Activated naive CD4-positive, alpha-beta T cell treated with Interleukin-2 at 50 U/mL for 16 hours (primary cell): Measurements from ENCODE around the gene TOR4A.
"Not testable (repeated sequence)": the region's sequence is repeated elsewhere in the genome, so short reads cannot be mapped to it uniquely, and the experiment has no call there.

Experiments
- DNase-seq: peaks from one replicate; pipeline ENCODE4 v3.0.0-alpha.2; 2020

TOR4A gene

DNA sequence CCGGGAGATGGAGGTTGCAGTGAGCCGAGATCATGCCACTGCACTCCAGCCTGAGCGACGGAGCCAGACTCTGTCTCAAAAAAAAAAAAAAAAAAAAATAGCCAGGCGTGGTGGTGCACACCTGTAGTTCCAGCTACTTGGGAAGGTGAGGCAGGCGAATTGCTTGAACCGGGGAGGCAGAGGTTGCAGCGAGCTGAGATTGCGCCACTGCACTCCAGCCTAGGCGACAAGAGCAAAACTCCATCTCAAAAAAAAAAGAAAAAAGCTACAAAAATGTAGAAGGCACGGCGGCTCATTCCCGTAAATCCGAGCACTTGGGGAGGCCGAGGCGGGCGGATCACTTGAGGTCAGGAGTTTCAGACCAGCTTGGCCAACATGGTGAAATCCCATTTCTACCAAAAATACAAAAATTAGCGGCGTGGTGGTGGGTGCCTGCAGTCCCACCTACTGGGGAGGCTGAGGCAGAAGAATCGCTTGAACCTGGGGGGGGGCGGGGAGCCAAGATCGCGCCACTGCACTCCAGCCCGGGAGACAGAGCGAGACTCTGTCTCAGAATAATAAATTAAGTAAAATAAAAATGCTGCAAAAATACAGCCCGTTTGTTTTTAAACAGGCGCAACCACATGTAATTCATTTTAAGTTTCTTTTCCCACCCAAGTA, 37.9 kb upstream of the TOR4A start:
- DNase-seq, result not testable (repeated sequence)

DNA sequence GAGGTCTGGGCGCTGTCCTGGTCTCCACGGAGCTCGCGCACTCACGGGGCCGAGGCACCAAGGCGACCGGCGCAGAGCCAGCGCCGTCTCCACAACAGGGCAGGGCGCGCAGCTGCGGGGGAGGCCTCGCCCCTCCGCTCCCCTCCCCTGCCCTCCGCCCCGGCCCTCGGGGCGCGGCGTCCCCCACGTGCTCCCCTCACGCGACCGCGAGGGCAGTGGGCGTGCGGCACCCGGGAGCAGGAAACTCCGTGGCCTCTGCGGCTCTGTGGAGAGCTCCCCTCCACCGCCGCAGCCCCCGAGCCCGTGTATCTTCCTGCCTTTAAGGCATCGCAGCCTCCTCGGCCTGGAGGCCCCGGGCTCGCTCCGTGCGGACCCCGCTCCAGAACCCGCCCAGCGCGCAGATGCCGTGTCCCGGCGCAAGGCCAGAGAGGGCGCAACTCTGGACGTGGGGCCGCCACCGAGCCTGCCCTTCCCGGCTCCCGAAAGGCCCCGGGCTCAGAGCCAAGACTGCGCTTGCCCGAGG, 37.1 kb upstream of the TOR4A start:
- DNase-seq, result peak; percentile 75

DNA sequence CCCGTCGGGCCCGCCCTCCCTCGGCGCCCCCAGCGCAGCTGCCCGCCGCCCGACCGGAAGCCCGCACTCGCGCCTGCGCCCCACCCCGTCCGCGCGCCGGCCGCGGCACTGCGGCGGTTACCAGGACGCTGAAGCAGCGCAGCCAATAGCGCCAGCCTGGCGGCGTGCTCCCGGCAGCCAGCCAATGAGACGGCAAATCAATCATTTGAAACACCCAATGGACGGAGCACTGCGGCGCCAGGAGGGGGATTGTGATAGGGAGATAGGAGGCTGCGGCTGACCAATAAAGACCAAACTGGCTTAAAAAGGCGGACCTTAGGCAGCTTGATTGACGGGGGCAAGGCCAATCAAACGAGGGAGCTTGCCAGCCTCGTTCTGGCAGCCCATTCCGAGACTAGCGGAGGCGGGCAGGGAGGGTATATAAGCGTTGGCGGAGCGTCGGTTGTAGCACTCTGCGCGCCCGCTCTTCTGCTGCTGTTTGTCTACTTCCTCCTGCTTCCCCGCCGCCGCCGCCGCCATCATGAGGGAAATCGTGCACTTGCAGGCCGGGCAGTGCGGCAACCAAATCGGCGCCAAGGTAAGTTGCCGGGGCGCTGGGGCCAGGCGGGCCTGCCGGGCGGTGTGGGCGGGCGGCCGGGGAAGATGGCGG, 36.6 kb upstream of the TOR4A start, which contains the start of gene TUBB4B:
TSS of gene TUBB4B (plus strand) at position 447 of the 649 bp plus-strand sequence. CDS start at position 521, 74 bp downstream.
- peak; percentile 97 for DNase-seq

DNA sequence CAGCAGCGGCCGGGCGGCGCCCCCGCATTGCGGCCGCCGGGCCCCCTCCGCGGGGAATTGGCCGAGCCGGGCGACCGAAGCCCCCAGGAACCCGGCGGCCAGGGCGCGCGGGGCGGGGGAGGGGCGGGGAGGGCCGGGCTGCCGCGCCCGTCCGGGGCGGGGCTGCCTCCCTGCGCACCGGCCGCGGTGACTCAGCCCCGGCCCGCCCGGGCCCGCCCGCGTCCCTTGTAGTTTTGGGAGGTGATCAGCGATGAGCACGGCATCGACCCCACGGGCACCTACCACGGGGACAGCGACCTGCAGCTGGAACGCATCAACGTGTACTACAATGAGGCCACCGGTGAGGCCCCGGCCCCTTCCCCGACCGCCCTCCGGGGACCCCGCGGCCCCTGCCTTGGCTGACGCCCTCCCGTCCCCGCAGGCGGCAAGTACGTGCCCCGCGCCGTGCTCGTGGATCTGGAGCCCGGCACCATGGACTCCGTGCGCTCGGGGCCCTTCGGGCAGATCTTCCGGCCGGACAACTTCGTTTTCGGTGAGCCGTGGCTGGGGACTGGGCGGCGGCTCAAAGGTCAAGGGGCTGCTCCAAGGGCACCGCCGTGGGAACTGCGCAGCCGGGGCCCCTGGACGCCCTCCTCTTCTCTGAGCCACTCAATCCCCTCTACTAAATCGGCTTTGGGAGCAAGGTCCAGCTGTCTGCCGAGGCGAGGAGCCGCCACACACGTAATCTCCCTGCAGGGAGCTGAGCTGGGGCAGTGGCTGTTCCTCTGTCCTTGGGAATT, 35.8 kb upstream of the TOR4A start:
- peak; percentile 75 for DNase-seq

DNA sequence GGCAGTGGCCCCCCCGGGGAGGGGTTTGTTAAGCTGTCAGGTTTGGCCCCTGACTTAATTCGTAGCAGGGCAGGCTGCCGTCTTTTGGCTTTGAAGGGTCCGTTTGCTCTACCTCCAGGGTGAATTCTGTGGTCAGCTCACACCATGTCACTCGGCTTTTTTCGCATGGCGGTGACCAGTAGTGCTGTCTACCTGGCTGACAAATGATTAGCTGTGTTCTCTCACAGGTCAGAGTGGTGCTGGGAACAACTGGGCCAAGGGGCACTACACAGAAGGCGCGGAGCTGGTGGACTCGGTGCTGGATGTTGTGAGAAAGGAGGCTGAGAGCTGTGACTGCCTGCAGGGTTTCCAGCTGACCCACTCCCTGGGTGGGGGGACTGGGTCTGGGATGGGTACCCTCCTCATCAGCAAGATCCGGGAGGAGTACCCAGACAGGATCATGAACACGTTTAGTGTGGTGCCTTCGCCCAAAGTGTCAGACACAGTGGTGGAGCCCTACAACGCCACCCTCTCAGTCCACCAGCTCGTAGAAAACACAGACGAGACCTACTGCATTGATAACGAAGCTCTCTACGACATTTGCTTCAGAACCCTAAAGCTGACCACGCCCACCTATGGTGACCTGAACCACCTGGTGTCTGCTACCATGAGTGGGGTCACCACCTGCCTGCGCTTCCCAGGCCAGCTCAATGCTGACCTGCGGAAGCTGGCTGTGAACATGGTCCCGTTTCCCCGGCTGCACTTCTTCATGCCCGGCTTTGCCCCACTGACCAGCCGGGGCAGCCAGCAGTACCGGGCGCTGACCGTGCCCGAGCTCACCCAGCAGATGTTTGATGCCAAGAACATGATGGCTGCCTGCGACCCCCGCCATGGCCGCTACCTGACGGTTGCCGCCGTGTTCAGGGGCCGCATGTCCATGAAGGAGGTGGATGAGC, 35.0 kb upstream of the TOR4A start:
- no peak for DNase-seq

DNA sequence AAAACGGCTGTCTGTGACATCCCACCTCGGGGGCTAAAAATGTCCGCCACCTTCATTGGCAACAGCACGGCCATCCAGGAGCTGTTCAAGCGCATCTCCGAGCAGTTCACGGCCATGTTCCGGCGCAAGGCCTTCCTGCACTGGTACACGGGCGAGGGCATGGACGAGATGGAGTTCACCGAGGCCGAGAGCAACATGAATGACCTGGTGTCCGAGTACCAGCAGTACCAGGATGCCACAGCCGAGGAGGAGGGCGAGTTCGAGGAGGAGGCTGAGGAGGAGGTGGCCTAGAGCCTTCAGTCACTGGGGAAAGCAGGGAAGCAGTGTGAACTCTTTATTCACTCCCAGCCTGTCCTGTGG, 34.3 kb upstream of the TOR4A start:
- DNase-seq, result not testable (repeated sequence)

DNA sequence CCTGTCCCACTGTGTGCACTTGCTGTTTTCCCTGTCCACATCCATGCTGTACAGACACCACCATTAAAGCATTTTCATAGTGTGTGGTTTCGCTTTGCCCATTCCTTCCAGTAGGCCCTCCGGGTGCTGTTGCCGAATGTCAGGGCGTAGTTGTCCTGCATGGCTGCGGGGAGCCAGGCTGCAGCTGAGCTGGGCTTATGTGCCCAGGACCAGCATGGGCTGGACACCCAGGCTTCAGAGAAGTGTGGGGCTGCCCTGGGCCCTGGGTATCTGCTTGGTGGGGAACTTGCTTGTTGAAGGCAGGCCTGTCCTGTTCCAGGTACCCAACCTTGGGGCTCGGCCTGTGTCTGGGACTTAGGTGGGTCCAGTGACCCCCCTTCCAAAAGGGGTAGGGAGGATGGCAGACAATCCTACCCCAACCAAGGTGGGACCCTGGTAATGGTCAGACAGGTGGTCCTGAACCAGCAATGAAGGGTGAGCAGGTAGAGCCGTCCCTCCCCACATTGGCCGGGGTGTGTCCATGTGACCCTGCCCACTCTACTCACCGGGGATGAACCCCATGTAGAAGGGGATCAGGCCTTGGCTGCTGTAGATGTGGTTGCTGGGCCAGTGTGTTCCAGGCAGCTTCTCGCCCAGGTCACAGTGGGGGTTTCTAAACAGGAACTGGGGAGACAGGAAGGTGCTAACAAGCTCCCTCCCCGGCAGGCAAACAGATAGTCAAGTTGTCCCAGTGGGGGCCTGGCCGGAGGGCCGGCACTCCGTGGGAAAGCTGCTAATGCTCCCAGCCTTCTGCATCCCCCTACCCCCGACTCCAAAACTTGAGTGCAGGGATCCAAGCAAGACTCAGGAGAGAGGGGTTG, 33.7 kb upstream of the TOR4A start:
- DNase-seq, result no peak

DNA sequence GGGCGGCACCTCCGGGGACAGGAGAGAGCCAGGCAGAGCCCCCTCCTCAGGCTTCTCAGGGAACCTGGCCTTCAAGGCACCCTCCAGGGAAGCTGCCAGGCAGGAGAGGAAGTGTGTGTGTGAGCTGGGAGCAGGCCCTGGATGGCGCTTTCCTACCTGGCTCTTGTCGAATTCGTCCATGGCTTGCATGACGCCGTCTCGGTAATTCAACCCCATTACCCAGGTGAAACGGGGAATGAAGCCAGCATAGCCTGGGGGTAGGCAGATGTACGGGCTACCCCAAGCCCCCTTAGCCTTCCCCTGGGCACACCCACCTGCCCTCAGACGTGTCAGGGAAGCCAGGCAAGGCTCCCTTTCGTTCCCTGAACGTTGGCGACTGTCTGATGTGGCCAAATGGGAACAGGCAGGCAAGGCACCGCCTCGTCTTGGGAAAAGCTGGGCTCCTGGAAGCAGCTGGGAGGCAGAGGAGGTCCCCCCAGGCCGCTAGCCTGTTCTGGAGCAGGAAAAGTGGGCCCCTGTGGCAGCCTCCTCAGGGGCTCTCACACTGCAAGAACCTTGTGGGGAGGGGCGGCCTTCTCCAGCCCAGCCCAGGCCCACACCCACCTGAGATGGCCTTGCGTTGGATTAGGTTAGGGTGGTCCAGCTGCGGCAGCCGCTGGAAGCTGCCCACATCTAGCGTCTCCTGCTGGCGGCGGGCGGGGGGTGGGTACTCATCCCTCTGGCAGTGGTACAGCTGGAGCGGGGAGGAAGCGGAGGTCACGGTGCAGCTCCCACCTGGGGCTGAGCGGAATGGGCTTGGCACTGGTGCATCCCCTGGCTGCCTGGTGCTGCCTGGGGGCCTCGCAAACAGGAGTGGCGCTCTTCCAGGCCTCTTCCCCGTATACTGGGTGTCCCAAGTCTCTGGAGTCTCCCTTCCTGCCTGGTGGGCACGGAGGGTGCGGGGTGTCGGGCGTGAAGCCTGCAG, 32.8 kb upstream of the TOR4A start:
- DNase-seq, result no peak

DNA sequence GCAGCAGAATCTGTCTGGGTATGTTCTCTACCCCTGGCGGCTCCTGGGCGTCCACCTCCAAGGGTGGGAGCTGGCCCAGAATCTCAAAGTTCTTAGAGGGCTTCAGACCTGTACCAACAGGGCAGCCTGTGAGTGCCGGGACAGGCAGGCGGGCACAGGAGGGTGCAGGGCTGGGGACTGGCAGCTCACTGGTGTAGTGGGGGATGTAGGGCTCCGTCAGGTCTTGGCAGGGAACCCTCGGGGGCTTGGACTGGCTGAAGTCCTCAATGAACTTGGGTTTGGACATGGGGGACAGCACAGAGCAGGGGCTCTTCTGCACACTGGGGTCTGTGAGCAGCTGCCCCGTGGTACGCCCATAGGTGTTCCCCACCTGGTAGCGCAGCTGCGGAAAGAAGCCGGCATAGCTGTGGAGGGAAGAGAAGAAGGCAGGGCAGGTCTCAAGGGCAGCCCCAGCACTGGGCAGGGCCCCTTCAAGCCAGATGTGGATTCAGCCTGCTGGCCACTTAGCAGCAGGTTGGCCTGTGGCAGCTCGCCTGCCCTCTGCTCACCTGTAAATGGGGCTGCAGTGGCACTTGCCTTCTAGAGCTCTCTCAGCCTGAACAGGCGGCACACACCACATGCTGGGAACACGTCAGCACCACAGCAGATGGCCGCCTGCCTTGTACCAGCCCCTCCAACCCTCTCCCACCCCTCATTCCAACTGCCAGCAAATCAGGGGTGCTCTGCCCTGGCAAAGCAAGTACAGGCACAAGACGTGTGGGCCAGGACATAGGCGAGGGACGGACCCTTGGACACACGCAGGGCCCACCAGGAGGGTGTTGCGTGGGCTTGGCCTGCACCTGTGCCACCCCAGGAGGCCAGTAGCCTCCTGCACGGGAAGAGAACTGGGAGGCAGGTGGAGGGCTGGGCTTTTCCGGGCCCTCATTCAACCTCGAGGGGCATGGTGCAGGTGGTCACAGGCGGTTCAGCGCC, 31.8 kb upstream of the TOR4A start:
- no peak for DNase-seq

DNA sequence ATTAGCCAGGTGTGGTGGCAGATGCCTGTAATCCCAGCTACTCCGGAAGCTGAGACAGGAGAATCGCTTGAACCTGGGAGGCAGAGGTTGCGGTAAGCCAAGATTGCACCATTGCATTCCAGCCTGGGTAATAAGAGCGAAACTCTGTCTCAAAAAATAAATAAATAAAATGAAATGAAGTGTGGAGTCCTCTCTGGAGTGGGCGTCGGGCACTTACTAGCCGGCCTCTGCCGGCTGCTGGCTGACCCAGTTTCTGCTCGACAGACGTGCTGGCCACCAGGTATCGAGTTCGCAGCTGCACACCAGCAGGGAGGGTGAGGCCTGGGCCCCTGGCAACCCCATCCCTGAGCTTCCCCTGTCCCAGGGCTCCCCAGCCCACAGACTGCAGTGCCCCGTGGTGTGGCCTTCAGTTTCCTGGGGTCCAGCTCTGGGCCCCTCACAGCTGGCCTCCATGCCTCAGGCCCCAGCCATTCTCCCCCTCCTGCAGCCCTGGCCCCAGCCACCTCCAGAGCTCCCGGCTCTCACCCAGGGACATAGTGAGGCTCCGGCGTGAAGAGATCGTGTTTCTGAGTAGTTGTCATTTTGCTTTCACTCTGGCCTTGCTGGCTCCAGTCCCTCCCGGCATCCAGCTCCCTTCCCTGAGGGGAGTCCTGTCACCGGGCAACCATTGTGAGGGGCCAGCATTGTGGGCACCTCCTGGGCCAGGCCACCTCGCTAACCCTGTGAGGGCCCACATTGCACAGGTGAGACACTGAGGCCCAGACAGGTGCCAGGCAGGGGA, 30.2 kb upstream of the TOR4A start:
- no peak for DNase-seq

DNA sequence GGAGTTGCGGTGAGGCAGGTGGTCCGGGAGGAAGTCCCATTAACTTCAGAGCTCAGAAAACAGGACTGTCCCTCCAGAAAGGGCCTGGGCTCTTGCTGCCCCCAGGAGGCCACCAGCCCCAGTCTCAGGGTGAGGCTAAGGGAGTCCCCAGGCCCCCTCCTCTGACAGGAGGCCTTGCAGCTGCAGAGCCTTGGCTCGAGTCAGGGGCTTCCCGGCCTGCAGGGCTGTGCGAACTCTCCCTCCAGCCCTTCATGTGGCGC, 29.7 kb upstream of the TOR4A start:
- no peak for DNase-seq

DNA sequence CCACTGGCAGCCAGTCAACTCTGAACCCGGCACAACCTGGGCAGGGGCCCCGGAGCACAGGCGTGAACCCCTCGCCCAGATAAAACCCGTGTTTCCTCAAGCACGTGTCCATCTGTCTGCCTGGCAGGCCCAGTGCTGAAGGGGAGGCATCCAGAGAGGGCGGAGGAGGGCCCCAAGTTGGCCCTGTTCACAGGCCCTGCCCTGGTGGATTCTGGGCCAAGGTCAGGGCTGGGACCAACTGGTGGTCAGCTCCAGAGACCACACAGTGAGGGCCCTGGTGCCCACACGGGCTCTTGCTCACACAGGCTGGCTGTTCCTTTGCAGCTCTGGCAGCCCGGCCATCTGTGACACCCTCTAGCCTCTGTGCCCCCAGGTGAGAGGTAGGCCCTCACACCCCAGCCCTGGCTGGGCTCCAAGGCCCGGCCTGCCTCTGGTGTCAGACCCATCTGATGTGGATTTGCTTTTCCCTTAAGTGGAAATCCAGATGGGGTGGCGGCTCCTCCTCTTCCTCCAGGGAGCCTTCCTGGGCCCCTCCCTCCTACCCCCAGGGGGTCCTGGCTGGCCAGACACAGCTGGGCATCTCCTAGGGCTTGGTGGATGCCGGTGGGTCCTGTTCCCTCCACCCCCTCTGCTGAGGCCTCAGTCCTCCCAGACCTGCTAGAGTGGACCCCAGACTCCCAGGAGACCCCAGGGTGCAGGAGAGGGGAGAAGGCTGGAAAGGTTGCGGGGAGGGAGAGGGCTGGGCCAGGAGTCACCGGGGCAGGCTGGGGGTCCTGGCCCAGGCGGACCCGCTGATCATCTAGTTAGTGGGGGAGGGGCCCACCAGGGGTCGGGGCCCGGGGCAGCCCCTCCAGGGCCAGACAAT, 27.0 kb upstream of the TOR4A start:
- no peak for DNase-seq

DNA sequence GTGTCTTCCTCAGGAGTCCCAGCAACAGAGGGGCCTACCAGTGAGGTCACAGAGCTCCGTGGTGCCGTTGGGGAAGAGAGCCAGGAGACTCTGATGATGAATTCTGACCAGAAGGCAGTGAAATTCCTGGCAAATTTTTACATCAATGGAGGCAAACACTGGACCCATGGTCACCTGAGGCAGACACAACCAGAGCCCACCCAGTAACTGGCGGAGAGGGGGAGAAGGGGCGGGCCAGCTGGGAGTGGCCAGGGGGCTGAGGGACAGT, 26.4 kb upstream of the TOR4A start, which contains the start of gene STPG3:
TSS of gene STPG3 (plus strand) at position 93 of the 268 bp plus-strand sequence. CDS start at position 94, 1 bp downstream.
- no peak for DNase-seq

DNA sequence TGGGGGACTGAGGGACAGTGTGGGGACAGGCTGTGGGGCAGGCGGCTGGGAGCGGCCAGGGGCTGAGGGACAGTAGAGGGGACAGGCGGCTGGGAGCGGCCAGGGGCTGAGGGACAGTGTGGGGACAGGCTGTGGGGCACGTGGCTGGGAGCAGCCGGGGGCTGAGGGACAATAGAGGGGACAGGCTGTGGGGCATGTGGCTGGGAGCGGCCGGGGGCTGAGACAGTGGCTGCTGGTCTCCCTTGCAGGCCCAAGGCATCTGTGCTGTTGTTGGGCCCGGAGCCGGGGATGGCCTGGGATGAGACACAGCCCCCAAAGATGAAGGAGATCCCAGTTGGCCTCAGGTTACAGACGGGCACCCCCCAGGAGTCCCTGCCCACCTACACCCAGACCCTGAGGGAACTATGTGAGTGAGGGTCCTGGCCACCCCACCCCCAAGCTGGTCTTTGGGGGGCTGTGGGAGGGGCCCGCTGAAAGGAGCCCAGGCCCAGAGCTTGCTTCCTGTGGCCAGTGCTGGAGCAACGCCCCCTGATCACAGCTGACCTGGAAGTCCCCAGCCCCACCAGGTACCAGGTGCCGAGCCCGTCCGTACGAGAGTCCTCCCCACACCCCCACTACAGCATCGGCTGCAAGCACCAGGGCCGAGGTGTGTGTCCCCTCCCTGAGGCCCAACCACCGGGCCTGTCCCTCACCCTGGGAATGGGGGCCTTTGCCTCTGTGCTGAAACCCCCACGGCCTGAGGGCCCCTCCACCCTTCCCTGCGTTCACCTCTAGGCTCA, 25.8 kb upstream of the TOR4A start:
- DNase-seq, result no peak

DNA sequence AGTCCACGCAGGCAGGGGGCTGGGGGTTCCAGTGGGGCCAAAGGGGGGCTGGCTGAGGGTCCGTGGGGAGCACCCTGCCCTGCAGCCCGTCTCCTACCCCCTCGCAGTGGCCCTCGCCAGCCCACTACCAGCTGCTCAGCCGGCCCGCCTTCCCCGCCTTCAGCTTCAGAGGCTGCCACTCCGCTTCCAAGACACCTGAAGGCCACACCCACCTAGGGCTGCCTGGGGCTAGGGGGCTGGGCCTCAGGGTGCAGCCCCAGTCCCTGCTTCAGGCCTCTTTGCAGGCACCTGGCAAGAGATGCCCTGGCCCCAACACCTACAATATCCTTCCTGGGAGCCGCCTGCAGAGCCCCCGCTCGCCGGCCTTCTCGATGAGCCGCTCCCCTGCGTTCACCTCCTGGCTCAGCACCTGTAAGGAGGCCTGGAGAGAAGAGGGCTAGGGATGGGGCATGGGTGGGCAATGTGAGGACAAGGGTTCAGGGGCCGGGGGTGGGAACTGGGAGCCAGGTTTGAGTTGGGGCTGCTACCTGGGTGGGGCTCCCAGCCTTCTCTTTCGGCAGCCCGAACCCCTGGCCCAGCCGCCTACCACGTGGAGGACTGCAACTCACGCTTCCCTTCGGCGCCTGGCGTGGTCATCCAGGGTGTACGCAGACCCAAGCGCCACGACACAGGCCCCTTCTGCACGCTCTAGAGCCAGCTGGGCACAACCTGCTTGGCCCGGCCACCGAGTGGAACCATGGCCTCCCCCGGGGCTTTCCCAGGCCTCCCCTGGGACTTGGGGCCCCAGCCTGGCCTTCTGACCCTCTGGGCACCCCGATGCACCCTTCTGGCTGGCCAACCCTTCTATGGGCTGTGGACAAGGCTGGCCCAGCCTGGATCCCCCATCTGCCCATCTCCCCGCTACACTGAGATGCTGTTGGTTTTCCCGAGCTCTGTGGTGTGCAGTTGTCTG, 24.7 kb upstream of the TOR4A start:
- no peak for DNase-seq
